Type B pancreatic cell (in vitro differentiated cells): ENCODE results near the gene LMAN2. TPM values are rescaled to one million over a fixed set of nuclear protein-coding genes. Genes with fewer than 3 reads are reported as not detected.

Experiments
- DNase-seq: peaks from one replicate; pipeline ENCODE4 v3.0.0; 2021; ENCODE audit warnings: mixed read lengths; ENCODE audit not compliant: unreplicated experiment; ENCODE audit errors: extremely low spot score
- H3K27ac Mint-ChIP-seq: 2 replicates; pipeline ENCODE4 v1.8.0; 2021; ENCODE audit warnings: mild to moderate bottlenecking, mixed read lengths
- H3K27me3 Mint-ChIP-seq: 2 replicates; pipeline ENCODE4 v1.8.0; 2021; ENCODE audit warnings: mixed read lengths
- H3K36me3 Mint-ChIP-seq: 2 replicates; pipeline ENCODE4 v1.8.0; 2021; ENCODE audit warnings: mixed read lengths
- H3K4me1 Mint-ChIP-seq: one replicate; pipeline ENCODE4 v1.8.0; 2021; ENCODE audit warnings: mixed read lengths; ENCODE audit not compliant: unreplicated experiment
- H3K4me3 Mint-ChIP-seq: 2 replicates; pipeline ENCODE4 v1.8.0; 2021; ENCODE audit warnings: mild to moderate bottlenecking, mixed read lengths
- H3K9me3 Mint-ChIP-seq: 2 replicates; pipeline ENCODE4 v1.8.0; 2021; ENCODE audit warnings: mixed read lengths
- long read RNA-seq: library from polyadenylated mRNA; unstranded; transcript quantifications from one replicate; pipeline ENCODE4 v2.0.0, GENCODE V29; 2020
- total RNA-seq: library from RNA; stranded (reverse); gene quantifications from 2 replicates; pipeline ENCODE4 v1.2.1, GENCODE V29; 2021; ENCODE audit warnings: low replicate concordance
- TF ChIP-seq, protein P1 (sequence below): fragments of 200-600 bp; sonication (generic); conservative IDR thresholded peaks from 2 replicates; pipeline ENCODE4 v1.5.0; 2021; ENCODE audit warnings: antibody characterized with exemption, mild to moderate bottlenecking

Gene LMAN2, protein sequence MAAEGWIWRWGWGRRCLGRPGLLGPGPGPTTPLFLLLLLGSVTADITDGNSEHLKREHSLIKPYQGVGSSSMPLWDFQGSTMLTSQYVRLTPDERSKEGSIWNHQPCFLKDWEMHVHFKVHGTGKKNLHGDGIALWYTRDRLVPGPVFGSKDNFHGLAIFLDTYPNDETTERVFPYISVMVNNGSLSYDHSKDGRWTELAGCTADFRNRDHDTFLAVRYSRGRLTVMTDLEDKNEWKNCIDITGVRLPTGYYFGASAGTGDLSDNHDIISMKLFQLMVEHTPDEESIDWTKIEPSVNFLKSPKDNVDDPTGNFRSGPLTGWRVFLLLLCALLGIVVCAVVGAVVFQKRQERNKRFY
- total RNA-seq = 102 and 129 TPM in 2 replicates
- long read RNA-seq, transcript LMAN2-201 (8 exons, 1,800 nt) = major isoform, 371 of 386 reads
- long read RNA-seq, partial matches to known transcripts = 4 of 386 reads
- long read RNA-seq, other reads (novel, unspliced or antisense) = 9 of 386 reads

DNA sequence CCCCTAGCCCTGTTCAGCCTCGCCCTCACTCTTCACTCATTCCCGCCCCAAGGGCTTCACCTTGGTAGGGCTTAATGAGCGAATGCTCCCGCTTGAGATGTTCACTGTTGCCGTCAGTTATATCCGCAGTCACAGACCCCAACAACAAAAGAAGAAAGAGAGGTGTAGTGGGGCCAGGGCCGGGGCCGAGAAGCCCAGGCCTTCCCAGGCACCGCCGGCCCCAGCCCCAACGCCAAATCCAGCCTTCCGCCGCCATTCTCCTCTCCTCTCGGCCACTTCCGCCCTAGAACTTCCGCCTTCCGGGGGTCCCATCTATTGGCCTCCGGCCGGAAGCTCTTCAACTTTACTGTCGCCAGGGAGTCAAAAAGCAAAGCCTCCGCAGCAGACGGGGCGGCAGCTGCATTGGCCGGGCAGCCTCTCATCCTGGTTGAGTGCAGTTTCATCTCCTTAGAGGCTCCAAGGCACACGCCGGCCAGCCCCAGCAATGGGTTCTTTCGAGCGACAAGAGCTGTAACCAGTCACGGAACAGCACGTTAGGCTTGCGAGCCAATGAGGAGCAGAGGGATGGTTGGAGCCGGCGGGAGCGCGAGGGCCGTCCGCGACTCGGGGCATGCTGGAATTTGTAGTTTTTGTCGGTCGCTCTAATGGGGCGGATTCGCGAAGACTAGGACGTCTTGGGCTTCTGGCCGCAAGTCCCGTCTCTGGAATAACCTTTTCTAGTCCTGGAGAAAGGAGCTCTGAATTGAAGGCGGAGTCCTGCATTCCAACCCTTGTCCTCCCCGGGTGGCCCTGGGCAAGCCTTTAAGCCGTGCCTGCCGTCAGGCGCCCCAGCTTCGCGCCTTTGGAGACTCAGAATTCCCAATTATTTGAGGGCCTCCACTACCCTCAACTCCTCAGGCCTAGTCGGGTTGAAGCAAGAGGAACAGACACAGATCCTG is at the start of gene LMAN2:
Gene LMAN2 (minus strand): TSS at position 277 of the 938 bp plus-strand sequence. CDS start 21 bp downstream, at position 256.
- Mint-ChIP-seq H3K36me3 (no peaks in the 10 kb centered on the region), H3K9me3 (no peaks in the 10 kb centered on the region), H3K27ac (peak within 1 kb of the TSS; percentile 99), H3K27me3 (peaks cover 15% of the 10 kb centered on the region), H3K4me1 (peaks cover 27% of the 10 kb centered on the region), H3K4me3 (peak within 1 kb of the TSS; percentile 100)
- DNase-seq = peak; percentile 90
- TF ChIP-seq, protein P1, sequence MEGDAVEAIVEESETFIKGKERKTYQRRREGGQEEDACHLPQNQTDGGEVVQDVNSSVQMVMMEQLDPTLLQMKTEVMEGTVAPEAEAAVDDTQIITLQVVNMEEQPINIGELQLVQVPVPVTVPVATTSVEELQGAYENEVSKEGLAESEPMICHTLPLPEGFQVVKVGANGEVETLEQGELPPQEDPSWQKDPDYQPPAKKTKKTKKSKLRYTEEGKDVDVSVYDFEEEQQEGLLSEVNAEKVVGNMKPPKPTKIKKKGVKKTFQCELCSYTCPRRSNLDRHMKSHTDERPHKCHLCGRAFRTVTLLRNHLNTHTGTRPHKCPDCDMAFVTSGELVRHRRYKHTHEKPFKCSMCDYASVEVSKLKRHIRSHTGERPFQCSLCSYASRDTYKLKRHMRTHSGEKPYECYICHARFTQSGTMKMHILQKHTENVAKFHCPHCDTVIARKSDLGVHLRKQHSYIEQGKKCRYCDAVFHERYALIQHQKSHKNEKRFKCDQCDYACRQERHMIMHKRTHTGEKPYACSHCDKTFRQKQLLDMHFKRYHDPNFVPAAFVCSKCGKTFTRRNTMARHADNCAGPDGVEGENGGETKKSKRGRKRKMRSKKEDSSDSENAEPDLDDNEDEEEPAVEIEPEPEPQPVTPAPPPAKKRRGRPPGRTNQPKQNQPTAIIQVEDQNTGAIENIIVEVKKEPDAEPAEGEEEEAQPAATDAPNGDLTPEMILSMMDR = no peak

DNA sequence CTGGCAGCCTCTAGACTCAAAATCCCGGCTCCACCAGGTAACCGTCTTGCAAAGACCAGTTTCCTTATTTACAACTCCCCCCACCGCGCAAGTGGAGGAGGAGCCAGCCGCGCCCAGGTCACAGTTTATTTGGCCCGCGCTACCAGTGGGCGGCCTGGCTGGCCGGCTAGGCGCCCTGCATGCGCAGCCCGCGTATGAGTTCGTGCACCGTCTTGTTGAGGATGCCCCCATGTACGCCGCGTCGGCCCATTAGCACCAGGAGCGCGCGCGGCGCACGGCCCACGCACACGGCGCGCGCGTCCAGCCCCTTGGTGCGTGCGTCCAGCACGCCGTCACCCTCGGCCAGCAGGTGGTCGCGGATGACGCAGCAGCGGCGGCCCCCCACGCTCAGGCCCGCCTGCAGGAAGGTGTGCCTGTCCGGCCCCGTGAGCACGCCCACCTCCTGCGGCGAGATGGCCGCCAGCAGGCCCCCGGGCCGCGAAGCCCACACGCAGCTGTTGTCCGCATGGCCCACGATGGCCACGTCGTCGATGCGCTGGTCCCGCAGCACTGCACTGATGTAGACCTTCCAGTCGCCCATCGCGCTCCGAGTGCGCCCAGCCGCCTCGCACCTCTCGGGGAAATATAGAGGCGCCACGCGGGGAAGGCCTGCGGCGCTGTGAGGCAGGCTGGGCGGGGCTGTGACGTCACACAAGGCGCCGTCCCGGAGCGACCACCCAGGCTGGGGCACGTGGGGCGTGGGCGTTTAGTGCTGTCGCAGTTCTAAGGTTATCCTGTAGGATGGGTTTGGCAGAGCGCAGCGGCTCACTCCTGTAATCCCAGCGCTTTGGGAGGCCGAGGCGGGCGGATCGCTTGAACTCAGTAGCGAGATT is 48.8 kb upstream of the LMAN2 start, which contains the start of gene PFN3:
Gene PFN3 (minus strand): TSS at position 665 of the 872 bp plus-strand sequence. CDS start 85 bp downstream, at position 580.
- TF ChIP-seq, protein P1 = no peak
- H3K27ac Mint-ChIP-seq = no peak within 1 kb of the TSS
- DNase-seq = no peak
- H3K9me3 Mint-ChIP-seq = no peaks in the 10 kb centered on the region
- no peak within 1 kb of the TSS for H3K4me3 Mint-ChIP-seq
- H3K36me3 Mint-ChIP-seq = no peaks in the 10 kb centered on the region
- H3K4me1 Mint-ChIP-seq = peaks cover 8% of the 10 kb centered on the region
- H3K27me3 Mint-ChIP-seq = peaks cover 43% of the 10 kb centered on the region

DNA sequence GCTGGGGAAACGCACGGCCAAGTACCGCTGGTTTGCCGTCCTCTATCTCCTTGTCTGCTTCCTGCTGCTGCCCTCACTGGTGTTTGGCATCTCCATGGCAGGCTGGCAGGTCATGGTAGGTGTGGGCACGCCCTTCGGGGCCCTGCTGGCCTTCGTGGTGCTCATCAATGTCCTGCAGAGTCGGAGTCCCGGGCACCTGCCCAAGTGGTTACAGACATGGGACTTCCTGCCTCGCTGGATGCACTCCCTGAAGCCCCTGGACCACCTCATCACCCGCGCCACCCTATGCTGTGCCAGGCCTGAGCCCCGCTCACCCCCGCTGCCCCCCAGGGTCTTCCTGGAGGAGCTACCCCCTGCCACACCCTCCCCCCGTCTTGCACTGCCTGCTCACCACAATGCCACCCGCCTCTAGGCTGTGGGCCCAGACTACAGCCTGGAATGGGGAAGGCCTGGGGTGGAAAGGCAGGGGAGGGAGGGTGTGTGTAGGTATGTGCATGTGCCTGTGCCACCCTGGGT is 46.5 kb upstream of the LMAN2 start:
- H3K4me3 Mint-ChIP-seq = no peak overlapping the region
- no peaks in the 10 kb centered on the region for H3K36me3 Mint-ChIP-seq
- no peak overlapping the region for H3K27ac Mint-ChIP-seq
- peaks cover 8% of the 10 kb centered on the region for H3K4me1 Mint-ChIP-seq
- H3K27me3 Mint-ChIP-seq = peaks cover 32% of the 10 kb centered on the region
- TF ChIP-seq, protein P1 = no peak
- H3K9me3 Mint-ChIP-seq = no peaks in the 10 kb centered on the region
- no peak for DNase-seq

DNA sequence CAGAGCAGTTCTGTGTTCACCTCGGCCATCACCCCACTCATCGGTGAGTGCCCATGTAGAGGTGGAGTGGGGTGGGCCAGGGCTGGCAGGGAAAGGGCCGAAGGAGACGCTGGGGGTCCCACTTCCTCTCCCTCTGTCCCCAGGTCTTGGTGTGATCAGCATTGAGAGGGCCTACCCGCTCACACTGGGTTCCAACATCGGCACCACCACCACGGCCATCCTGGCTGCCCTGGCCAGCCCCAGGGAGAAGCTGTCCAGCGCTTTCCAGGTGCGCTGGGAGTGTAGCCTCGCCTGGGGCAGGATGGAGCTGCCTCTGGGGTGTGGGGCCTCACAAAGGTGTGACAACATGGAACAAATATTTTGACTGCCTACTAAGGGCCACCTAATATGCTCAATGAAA is 45.3 kb upstream of the LMAN2 start:
- DNase-seq = no peak
- no peaks in the 10 kb centered on the region for H3K4me1 Mint-ChIP-seq
- H3K9me3 Mint-ChIP-seq = no peaks in the 10 kb centered on the region
- no peak overlapping the region for H3K4me3 Mint-ChIP-seq
- peaks cover 20% of the 10 kb centered on the region for H3K27me3 Mint-ChIP-seq
- H3K27ac Mint-ChIP-seq = no peak overlapping the region
- TF ChIP-seq, protein P1 = no peak
- H3K36me3 Mint-ChIP-seq = no peaks in the 10 kb centered on the region
